Mucosa of rectum (tissue), 2 donors: ENCODE results near the gene HOXA3.

Source experiments
- H3K27ac ChIP-seq, 2 donors: one replicate each; pipeline ENCODE4 v1.7.0; 2013; ENCODE audit warnings: inconsistent platforms in 2 of 2, low read depth in 2 of 2, low read length in 2 of 2
- H3K27me3 ChIP-seq, 2 donors: one replicate each; pipeline ENCODE4 v1.7.0; 2013; ENCODE audit warnings: low read length in 2 of 2; ENCODE audit not compliant: control insufficient read depth in 2 of 2, insufficient read depth in 2 of 2
- H3K36me3 ChIP-seq, 2 donors: one replicate each; pipeline ENCODE4 v1.7.0; 2013; ENCODE audit warnings: low read length in 2 of 2; ENCODE audit not compliant: control insufficient read depth in 2 of 2, insufficient read depth in 2 of 2
- H3K4me1 ChIP-seq, 2 donors: one replicate each; pipeline ENCODE4 v1.7.0; 2013; ENCODE audit warnings: low read length in 2 of 2, mild to moderate bottlenecking in 1 of 2; ENCODE audit not compliant: control insufficient read depth in 2 of 2, insufficient read depth in 2 of 2
- H3K4me3 ChIP-seq, 2 donors: one replicate each; pipeline ENCODE4 v1.7.0; 2013; ENCODE audit warnings: low read length in 2 of 2
- H3K9ac ChIP-seq, 2 donors: one replicate each; pipeline ENCODE4 v1.7.0; 2013; ENCODE audit warnings: low read length in 2 of 2, low read depth in 1 of 2, mild to moderate bottlenecking in 1 of 2
- H3K9me3 ChIP-seq, 2 donors: one replicate each; pipeline ENCODE4 v1.7.0; 2013; ENCODE audit warnings: low read length in 2 of 2; ENCODE audit not compliant: control insufficient read depth in 2 of 2
- donor health status: healthy.
- donor health status: Normal muscosa, but diverticular disease.

The HOXA3 gene

DNA sequence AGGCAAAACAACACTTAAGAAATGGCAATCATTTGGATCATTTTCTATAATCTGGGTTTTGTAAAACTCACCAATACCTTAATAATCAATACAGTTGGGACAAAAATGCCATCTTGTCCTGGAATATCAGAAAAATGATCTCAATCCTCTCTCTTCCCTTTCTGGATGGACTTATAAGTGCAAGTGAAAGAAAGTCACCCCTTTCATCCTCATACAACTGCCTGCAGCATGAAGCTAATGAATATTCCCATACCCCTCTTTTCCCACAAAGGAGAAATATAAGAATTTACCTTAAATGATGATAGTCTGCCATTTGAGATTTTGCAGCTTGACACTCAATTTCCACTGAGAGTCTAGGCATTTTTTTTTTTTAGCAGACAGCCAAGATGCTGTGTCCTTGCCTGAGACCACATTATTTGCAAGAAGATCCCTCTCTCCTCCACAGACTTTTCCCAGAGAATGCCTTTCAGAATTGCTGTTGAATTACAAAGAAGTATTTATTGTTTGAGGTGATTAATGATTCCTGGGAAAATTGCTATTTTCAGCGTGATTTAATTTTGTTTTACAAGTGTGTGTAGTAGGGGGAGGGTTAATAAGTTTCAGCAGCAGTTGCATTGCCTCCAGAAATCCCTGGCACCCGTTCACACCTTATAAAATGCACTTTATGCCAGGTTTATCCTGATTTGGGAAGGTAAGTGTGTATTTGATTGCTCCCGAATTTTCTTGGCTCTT, 25.6 kb downstream of the HOXA3 start:
- H3K4me1 ChIP-seq, result peaks cover 51 to 66% of the 10 kb centered on the region in 2 donors
- peaks cover 0 to 10% of the 10 kb centered on the region in 2 donors for H3K36me3 ChIP-seq
- H3K9me3 ChIP-seq, result no peaks in the 10 kb centered on the region
- H3K9ac ChIP-seq, result no peak overlapping the region
- no peaks in the 10 kb centered on the region for H3K27me3 ChIP-seq
- H3K4me3 ChIP-seq, result no peak overlapping the region
- no peak overlapping the region for H3K27ac ChIP-seq

GRCh38 chr7:27125986-27126394, 26.4 kb downstream of the HOXA3 start:
- H3K9ac ChIP-seq, result no peak overlapping the region
- H3K4me1 ChIP-seq, result peaks cover 44 to 66% of the 10 kb centered on the region in 2 donors

DNA sequence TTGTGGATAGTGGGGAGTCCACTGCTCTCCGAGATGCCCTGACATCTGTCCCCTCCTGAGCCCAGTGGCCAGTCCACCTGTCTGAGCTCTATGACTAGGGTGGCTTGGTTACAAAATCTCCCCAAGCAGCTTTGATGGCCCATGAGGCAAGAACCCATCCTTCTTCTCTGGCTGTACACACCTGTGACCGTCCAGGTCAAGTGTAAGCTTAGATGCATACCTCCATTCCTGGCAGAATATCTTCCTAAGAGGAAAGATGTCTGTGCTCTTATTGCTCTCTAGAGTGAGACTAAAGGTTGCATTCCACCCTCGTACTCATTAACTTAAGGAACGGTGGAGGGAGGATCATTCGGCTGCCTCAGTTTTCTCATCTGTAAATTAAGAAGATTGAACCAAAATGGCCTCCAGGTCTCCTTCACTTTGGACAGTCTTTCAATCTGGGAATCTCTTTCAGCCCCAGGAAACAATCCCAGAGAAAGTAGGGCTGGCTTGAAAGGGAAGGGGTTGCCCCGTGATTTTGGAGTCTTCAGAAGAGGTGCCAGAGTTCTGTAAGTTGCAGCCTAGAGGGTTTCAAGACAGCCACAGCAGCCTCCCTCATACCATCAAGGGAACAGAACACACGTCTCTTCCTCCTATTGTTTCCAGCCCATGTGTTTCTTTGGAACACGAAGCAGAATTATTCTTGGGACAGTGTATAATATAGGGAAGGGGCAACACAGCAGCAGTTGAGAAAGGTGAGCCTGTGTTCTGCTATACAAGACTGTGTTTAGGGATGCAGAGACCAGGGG, 27.3 kb downstream of the HOXA3 start:
- peaks cover 0 to 10% of the 10 kb centered on the region in 2 donors for H3K36me3 ChIP-seq
- H3K9ac ChIP-seq, result peak overlapping the region in 1 of 2 donors; percentile 73
- H3K4me1 ChIP-seq, result peaks cover 48 to 73% of the 10 kb centered on the region in 2 donors
- peak overlapping the region; percentile 19 to 69 for H3K4me3 ChIP-seq
- H3K27me3 ChIP-seq, result no peaks in the 10 kb centered on the region
- H3K9me3 ChIP-seq, result no peaks in the 10 kb centered on the region
- peak overlapping the region; percentile 19 to 88 for H3K27ac ChIP-seq

More at GRCh38 chr7:27125986-27126394, 26.4 kb downstream of the HOXA3 start:
- no peak overlapping the region for H3K27ac ChIP-seq
- peaks cover 0 to 10% of the 10 kb centered on the region in 2 donors for H3K36me3 ChIP-seq
- no peaks in the 10 kb centered on the region for H3K27me3 ChIP-seq
- no peak overlapping the region for H3K4me3 ChIP-seq
- no peaks in the 10 kb centered on the region for H3K9me3 ChIP-seq

DNA sequence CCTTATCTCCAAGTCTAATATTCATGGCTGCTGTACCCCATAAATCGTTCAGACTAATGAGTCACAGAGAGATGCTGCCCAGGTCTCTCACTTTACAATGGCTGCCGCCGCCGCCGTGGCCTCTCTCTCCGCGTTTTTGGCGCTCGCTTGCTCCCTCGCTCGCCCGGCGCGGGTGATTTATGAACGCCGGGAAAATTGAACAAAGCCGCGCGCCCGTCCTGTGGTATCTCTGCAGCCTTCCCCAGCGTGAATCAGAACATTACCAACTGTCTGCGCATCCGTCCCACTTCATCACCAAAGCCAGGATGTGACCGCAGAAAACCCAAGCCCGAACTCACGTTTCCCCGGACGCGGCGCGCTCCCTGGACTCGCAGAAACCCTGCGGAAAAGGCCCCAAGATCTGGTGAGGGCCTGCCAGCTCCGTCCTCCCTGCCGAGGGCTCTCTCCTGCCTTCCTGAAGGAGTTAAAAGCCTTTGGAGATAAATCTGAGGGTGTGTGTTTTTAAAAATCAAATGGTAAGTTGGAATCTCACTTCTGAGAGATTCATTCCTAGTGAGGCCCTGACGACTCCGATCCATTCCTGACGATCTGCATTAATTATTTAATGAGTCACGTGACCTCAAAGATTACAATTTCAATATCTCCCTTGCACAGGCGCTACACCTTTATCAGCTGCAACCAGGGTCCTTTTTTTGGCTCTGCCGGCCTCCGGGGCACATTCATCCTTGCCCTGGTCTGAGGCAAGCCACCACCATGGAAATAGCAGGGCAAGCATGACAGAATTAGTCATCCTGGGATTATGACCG, 28.1 kb downstream of the HOXA3 start:
- Histone ChIP-seq H3K9ac (peak overlapping the region; percentile 29 to 73), H3K9me3 (no peaks in the 10 kb centered on the region), H3K4me3 (peak overlapping the region; percentile 56 to 69), H3K36me3 (peaks cover 0 to 10% of the 10 kb centered on the region in 2 donors), H3K4me1 (peaks cover 46 to 75% of the 10 kb centered on the region in 2 donors), H3K27ac (peak overlapping the region; percentile 81 to 88), H3K27me3 (no peaks in the 10 kb centered on the region)

GRCh38 chr7:27123477-27124053, 28.8 kb downstream of the HOXA3 start:
- Histone ChIP-seq H3K27me3 (no peaks in the 10 kb centered on the region), H3K9ac (peak overlapping the region; percentile 29 to 73), H3K4me1 (peaks cover 46 to 73% of the 10 kb centered on the region in 2 donors), H3K9me3 (no peaks in the 10 kb centered on the region), H3K4me3 (peak overlapping the region; percentile 56 to 69), H3K27ac (peak overlapping the region; percentile 81 to 88), H3K36me3 (peaks cover 0 to 7% of the 10 kb centered on the region in 2 donors)

DNA sequence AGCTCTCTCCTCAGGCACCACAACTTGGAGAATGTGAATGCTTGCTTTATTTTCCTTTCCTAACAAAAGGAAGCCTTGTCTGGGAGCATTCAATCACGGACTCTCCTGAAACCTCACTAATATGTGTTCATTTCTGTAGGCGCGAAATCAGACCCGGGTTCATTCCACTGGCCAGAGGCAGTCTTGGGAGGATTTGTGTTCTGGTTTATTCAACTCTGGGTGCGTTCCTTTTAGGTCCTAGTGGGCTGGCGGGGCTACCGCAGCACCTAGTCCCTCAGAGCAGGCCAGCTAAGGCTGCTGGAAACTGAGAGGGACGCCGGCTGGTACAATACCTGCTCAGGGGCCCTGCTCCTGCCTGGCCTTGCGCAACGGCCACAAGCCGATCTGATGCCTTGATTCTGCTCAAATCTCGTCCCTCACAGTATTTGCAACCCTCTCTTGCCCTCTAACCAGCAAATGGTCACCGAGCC, 29.3 kb downstream of the HOXA3 start:
- Histone ChIP-seq H3K27ac (peak overlapping the region; percentile 81 to 88), H3K4me3 (peak overlapping the region; percentile 56 to 69), H3K27me3 (no peaks in the 10 kb centered on the region), H3K4me1 (peaks cover 46 to 78% of the 10 kb centered on the region in 2 donors), H3K36me3 (peaks cover 0 to 3% of the 10 kb centered on the region in 2 donors), H3K9ac (peak overlapping the region; percentile 29 to 73), H3K9me3 (no peaks in the 10 kb centered on the region)

DNA sequence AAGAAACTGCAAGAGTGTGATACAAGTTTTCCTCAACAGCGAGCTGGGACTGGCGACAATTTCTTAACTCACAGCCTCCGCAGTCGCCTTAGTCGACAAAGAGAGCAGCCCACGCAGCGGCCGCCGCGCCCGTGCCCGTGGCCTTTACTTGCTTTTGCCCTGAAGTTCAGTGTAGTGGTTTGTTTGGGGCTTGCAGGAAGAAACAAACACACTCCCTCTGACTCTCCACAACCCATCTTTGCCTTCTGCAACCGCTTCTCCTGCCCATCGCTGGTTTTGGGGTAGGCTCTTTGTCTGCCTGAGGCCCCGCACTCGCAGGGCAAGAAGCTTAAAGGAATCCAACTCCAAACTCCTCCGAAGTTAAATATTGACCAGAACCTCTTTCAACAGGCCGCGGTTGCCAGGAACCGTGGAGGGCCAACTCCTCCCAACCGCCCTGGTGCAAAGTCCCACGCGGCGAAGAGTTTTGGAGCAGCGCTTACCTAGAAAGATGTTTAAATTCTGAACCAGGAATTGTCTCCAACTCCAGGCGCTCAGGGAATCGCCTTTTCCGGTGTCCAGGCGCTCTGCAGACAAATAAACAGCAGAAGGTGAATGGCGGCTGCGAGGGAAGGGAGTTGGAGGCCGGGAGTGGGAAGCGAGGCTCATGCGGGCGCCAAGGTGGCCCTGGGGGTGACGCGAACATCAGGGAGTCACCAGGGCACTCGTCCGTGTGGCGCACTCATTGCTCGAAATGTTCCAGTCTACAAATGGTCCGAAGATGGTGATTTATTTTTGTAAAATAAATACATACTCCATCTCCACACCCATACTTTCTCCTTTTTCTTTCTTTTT, 30.1 kb downstream of the HOXA3 start:
- no peaks in the 10 kb centered on the region for H3K9me3 ChIP-seq
- H3K27me3 ChIP-seq, result no peaks in the 10 kb centered on the region
- peaks cover 0 to 3% of the 10 kb centered on the region in 2 donors for H3K36me3 ChIP-seq
- H3K4me3 ChIP-seq, result peak overlapping the region; percentile 56 to 69
- peaks cover 46 to 78% of the 10 kb centered on the region in 2 donors for H3K4me1 ChIP-seq
- peak overlapping the region; percentile 81 to 88 for H3K27ac ChIP-seq
- H3K9ac ChIP-seq, result peak overlapping the region; percentile 29 to 73

DNA sequence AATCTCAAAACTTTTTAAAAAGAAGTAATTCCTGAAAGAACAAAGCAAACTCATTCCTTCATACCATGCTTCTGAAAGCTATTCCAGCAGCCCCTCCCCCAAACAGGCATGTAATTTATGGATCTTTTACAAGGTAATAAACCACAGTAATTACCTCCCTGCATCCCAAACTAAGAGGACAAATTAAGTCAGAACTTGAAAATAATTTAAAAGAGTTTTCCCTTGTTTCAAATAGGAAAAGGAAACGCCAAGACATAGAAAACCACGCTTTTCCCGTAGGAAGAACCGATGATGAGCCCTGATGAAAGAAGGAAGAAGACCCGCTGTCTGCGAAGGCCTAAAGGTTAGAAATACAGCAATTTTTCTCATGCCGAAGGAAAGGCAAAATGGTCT, 30.7 kb downstream of the HOXA3 start:
- H3K4me1 ChIP-seq, result peaks cover 47 to 82% of the 10 kb centered on the region in 2 donors
- peak overlapping the region; percentile 81 to 88 for H3K27ac ChIP-seq
- H3K36me3 ChIP-seq, result peaks cover 0 to 4% of the 10 kb centered on the region in 2 donors
- H3K27me3 ChIP-seq, result no peaks in the 10 kb centered on the region
- peak overlapping the region; percentile 20 to 73 for H3K9ac ChIP-seq
- peak overlapping the region; percentile 56 to 69 for H3K4me3 ChIP-seq
- H3K9me3 ChIP-seq, result no peaks in the 10 kb centered on the region
